ENCODE measurements around the gene DNHD1.

DNA sequence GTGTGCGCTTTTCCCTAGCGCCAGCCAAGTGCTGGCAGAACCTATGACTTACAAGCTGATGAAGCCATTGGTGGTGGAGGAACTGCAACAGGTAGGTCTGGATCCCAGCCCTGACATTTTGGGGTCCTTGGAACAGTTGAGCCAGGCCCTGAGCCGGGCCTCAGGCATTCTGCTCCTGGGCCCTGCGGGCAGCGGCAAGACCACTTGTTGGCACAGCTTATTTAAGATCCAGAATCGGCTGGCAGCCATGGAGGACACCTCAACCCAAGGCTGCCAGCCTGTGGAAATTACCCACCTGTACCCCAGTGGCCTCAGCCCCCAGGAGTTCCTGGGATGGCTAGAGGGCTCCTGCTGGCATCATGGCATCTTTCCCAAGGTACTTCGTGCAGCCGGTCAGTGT, 49.7 kb downstream of the DNHD1 start:
- TF ChIP-seq ESRRA (CRISPR knock-in tag; IDR thresholded peaks at IDR 0.05; ENCODE audit: borderline replicate concordance) (no peak), FOXJ3 (CRISPR knock-in tag; IDR thresholded peaks at IDR 0.05; ENCODE audit: borderline replicate concordance) (no peak), NR3C1 (CRISPR knock-in tag; conservative IDR thresholded peaks at IDR 0.05; ENCODE audit: low read depth) (no peak), NR2C2 (CRISPR knock-in tag; IDR thresholded peaks at IDR 0.05) (no peak)
- TF ChIP-seq, protein P1, sequence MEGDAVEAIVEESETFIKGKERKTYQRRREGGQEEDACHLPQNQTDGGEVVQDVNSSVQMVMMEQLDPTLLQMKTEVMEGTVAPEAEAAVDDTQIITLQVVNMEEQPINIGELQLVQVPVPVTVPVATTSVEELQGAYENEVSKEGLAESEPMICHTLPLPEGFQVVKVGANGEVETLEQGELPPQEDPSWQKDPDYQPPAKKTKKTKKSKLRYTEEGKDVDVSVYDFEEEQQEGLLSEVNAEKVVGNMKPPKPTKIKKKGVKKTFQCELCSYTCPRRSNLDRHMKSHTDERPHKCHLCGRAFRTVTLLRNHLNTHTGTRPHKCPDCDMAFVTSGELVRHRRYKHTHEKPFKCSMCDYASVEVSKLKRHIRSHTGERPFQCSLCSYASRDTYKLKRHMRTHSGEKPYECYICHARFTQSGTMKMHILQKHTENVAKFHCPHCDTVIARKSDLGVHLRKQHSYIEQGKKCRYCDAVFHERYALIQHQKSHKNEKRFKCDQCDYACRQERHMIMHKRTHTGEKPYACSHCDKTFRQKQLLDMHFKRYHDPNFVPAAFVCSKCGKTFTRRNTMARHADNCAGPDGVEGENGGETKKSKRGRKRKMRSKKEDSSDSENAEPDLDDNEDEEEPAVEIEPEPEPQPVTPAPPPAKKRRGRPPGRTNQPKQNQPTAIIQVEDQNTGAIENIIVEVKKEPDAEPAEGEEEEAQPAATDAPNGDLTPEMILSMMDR (IDR thresholded peaks at IDR 0.05): no peak
- TF ChIP-seq, protein P2, sequence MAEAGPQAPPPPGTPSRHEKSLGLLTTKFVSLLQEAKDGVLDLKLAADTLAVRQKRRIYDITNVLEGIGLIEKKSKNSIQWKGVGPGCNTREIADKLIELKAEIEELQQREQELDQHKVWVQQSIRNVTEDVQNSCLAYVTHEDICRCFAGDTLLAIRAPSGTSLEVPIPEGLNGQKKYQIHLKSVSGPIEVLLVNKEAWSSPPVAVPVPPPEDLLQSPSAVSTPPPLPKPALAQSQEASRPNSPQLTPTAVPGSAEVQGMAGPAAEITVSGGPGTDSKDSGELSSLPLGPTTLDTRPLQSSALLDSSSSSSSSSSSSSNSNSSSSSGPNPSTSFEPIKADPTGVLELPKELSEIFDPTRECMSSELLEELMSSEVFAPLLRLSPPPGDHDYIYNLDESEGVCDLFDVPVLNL (CRISPR knock-in tag; IDR thresholded peaks at IDR 0.05; ENCODE audit: borderline replicate concordance, low read depth): no peak
- TF ChIP-seq, protein P3, sequence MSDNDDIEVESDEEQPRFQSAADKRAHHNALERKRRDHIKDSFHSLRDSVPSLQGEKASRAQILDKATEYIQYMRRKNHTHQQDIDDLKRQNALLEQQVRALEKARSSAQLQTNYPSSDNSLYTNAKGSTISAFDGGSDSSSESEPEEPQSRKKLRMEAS (CRISPR knock-in tag; IDR thresholded peaks at IDR 0.05): no peak
- TF ChIP-seq, protein P4, sequence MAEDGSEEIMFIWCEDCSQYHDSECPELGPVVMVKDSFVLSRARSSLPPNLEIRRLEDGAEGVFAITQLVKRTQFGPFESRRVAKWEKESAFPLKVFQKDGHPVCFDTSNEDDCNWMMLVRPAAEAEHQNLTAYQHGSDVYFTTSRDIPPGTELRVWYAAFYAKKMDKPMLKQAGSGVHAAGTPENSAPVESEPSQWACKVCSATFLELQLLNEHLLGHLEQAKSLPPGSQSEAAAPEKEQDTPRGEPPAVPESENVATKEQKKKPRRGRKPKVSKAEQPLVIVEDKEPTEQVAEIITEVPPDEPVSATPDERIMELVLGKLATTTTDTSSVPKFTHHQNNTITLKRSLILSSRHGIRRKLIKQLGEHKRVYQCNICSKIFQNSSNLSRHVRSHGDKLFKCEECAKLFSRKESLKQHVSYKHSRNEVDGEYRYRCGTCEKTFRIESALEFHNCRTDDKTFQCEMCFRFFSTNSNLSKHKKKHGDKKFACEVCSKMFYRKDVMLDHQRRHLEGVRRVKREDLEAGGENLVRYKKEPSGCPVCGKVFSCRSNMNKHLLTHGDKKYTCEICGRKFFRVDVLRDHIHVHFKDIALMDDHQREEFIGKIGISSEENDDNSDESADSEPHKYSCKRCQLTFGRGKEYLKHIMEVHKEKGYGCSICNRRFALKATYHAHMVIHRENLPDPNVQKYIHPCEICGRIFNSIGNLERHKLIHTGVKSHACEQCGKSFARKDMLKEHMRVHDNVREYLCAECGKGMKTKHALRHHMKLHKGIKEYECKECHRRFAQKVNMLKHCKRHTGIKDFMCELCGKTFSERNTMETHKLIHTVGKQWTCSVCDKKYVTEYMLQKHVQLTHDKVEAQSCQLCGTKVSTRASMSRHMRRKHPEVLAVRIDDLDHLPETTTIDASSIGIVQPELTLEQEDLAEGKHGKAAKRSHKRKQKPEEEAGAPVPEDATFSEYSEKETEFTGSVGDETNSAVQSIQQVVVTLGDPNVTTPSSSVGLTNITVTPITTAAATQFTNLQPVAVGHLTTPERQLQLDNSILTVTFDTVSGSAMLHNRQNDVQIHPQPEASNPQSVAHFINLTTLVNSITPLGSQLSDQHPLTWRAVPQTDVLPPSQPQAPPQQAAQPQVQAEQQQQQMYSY (CRISPR knock-in tag; IDR thresholded peaks at IDR 0.05): no peak
- TF ChIP-seq, protein P5, sequence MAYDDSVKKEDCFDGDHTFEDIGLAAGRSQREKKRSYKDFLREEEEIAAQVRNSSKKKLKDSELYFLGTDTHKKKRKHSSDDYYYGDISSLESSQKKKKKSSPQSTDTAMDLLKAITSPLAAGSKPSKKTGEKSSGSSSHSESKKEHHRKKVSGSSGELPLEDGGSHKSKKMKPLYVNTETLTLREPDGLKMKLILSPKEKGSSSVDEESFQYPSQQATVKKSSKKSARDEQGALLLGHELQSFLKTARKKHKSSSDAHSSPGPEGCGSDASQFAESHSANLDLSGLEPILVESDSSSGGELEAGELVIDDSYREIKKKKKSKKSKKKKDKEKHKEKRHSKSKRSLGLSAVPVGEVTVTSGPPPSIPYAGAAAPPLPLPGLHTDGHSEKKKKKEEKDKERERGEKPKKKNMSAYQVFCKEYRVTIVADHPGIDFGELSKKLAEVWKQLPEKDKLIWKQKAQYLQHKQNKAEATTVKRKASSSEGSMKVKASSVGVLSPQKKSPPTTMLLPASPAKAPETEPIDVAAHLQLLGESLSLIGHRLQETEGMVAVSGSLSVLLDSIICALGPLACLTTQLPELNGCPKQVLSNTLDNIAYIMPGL (CRISPR knock-in tag; IDR thresholded peaks at IDR 0.05): no peak
